GM21515 (cell line): Measurements from ENCODE around the gene SLC30A7.
A peak's percentile ranks its signal among the peaks of the same experiment; 100 is the strongest.
"Not testable (repeated sequence)": the region's sequence is repeated elsewhere in the genome, so short reads cannot be mapped to it uniquely, and the experiment has no call there.

Source experiments
- ATAC-seq: cut with Tn5 transposase; IDR thresholded peaks from one replicate; pipeline ENCODE4 v1.9.1; 2021; ENCODE audit not compliant: unreplicated experiment

SLC30A7 gene

GRCh38 chr1:100895540-100896480 lies at the start of gene SLC30A7:
SLC30A7 (plus strand) TSS chr1:100896090; CDS start chr1:100896263, 173 bp downstream.
- ATAC-seq: peak; percentile 70

- no peak for ATAC-seq
Observed at GRCh38 chr1:100847361-100848082, 48.4 kb upstream of the SLC30A7 start.

- ATAC-seq: no peak
Observed at GRCh38 chr1:100851726-100852125, 44.2 kb upstream of the SLC30A7 start.

- no peak for ATAC-seq
Observed at GRCh38 chr1:100852976-100853375, 42.9 kb upstream of the SLC30A7 start.

GRCh38 chr1:100855116-100855515 lies 40.8 kb upstream of the SLC30A7 start:
- ATAC-seq: not testable (repeated sequence)

- no peak for ATAC-seq
Observed at GRCh38 chr1:100860397-100860991, 35.4 kb upstream of the SLC30A7 start.

- ATAC-seq: no peak
Observed at GRCh38 chr1:100861379-100861778, 34.5 kb upstream of the SLC30A7 start.

GRCh38 chr1:100862591-100862990 lies 33.3 kb upstream of the SLC30A7 start:
- no peak for ATAC-seq

- ATAC-seq: peak; percentile 65
Observed at GRCh38 chr1:100866041-100866900, 29.6 kb upstream of the SLC30A7 start.

- ATAC-seq: no peak
Observed at GRCh38 chr1:100866901-100867206, 29.0 kb upstream of the SLC30A7 start.

- ATAC-seq: no peak
Observed at GRCh38 chr1:100868364-100868995, 27.4 kb upstream of the SLC30A7 start.

- no peak for ATAC-seq
Observed at GRCh38 chr1:100869996-100870395, 25.9 kb upstream of the SLC30A7 start.

- no peak for ATAC-seq
Observed at GRCh38 chr1:100874433-100874832, 21.5 kb upstream of the SLC30A7 start.

GRCh38 chr1:100875228-100875627 lies 20.7 kb upstream of the SLC30A7 start:
- no peak for ATAC-seq

- no peak for ATAC-seq
Observed at GRCh38 chr1:100876291-100876690, 19.6 kb upstream of the SLC30A7 start.

- ATAC-seq: no peak
Observed at GRCh38 chr1:100879422-100879821, 16.5 kb upstream of the SLC30A7 start.

- ATAC-seq: no peak
Observed at GRCh38 chr1:100881687-100882086, 14.2 kb upstream of the SLC30A7 start.

- no peak for ATAC-seq
Observed at GRCh38 chr1:100882698-100883097, 13.2 kb upstream of the SLC30A7 start.

GRCh38 chr1:100883963-100884362 lies 11.9 kb upstream of the SLC30A7 start:
- no peak for ATAC-seq

GRCh38 chr1:100889007-100889406 lies 6.9 kb upstream of the SLC30A7 start:
- ATAC-seq: not testable (repeated sequence)
